Brain microvascular endothelial cell (primary cell): ENCODE results near the gene ARHGAP26.

Experiments
- DNase-seq: peaks from one replicate; pipeline ENCODE4 v3.0.0-alpha.2; 2020
- H3K27ac ChIP-seq: fragments of 250-450 bp; sonication (Bioruptor Pico); 2 replicates; pipeline ENCODE4 v1.5.1; 2020; ENCODE audit warnings: mild to moderate bottlenecking, moderate library complexity
- H3K27me3 ChIP-seq: fragments of 250-450 bp; sonication (Bioruptor Pico); replicated peaks from 2 replicates; pipeline ENCODE4 v1.5.1; 2020; ENCODE audit warnings: mild to moderate bottlenecking
- H3K36me3 ChIP-seq: fragments of 250-450 bp; sonication (Bioruptor Pico); replicated peaks from 2 replicates; pipeline ENCODE4 v1.5.1; 2020; ENCODE audit warnings: mild to moderate bottlenecking
- H3K4me3 ChIP-seq: 2 replicates; pipeline ENCODE4 v1.5.1; 2011; ENCODE audit warnings: low read depth, mild to moderate bottlenecking, control low read depth, low read length, moderate library complexity
- in situ Hi-C: cut with HindIII; loops from 2 replicates; pipeline ENCODE4 v1.10.0; 2017; ENCODE audit warnings: low sequenced_read_pairs, low pct_ligation_motif_present
- TF ChIP-seq, protein P1 (sequence below): IDR thresholded peaks from 2 replicates; pipeline ENCODE4 v1.5.1; 2011; ENCODE audit warnings: low read depth, mild to moderate bottlenecking, moderate library complexity, low read length, control low read depth, inconsistent platforms; ENCODE audit errors: missing control alignments

ARHGAP26 gene

DNA sequence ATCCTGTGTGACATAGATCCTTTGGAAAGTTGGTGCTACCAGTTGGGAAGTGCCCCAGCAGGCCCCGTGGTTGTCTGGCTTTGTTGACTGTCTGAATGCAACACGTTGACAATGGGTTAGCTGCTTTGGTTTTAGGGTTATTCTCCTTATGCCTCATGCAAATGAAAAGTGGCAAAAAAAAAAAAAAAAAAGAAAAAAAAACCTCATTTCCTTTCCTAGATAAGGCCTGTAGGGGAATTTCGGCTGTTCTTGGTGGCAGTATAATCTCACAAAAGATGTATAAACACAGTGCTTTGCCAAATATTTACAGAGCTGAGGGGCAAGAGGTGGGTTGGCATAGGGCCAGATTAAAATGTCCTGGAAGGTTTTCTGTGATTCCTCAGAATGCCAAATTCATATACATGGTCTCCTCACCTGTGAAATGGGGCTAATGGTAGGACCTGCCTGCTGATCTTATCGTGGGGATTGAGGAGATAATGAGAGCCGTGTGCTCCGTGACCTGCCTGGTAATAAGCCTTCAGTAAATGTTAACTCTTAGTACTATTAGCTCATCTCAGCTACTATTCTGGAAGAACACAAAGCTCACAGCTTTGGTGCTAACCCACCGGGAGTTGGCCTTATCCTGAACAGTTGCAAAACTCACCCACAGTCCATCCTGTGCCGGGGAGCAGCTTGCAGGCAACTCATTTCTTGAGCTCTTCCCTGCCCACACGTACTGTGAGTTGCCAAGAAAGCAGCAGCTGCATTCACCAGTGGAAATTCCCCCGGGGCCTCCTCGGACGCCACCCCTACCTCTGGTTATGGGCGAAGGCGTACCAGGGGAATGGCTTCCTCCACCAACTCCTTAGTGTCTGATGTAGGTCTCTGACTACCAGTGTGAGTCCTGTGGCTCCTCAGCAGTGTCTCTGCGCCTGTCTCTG lies 413.0 kb downstream of the ARHGAP26 start:
- H3K4me3 ChIP-seq = no peak overlapping the region
- H3K36me3 ChIP-seq = no peaks in the 10 kb centered on the region
- H3K27me3 ChIP-seq = no peaks in the 10 kb centered on the region
- DNase-seq = no peak
- in situ Hi-C loops = no loop called here
- TF ChIP-seq, protein P1, sequence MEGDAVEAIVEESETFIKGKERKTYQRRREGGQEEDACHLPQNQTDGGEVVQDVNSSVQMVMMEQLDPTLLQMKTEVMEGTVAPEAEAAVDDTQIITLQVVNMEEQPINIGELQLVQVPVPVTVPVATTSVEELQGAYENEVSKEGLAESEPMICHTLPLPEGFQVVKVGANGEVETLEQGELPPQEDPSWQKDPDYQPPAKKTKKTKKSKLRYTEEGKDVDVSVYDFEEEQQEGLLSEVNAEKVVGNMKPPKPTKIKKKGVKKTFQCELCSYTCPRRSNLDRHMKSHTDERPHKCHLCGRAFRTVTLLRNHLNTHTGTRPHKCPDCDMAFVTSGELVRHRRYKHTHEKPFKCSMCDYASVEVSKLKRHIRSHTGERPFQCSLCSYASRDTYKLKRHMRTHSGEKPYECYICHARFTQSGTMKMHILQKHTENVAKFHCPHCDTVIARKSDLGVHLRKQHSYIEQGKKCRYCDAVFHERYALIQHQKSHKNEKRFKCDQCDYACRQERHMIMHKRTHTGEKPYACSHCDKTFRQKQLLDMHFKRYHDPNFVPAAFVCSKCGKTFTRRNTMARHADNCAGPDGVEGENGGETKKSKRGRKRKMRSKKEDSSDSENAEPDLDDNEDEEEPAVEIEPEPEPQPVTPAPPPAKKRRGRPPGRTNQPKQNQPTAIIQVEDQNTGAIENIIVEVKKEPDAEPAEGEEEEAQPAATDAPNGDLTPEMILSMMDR = no peak
- no peak overlapping the region for H3K27ac ChIP-seq

GRCh38 chr5:143183989-143184388 lies 413.8 kb downstream of the ARHGAP26 start:
- no peaks in the 10 kb centered on the region for H3K27me3 ChIP-seq
- TF ChIP-seq, protein P1 = no peak
- H3K4me3 ChIP-seq = no peak overlapping the region
- no peak overlapping the region for H3K27ac ChIP-seq
- no peak for DNase-seq
- no peaks in the 10 kb centered on the region for H3K36me3 ChIP-seq
- in situ Hi-C loops = no loop called here

- no peak for DNase-seq
- TF ChIP-seq, protein P1 = no peak
- Histone ChIP-seq H3K36me3 (no peaks in the 10 kb centered on the region), H3K4me3 (no peak overlapping the region), H3K27me3 (no peaks in the 10 kb centered on the region), H3K27ac (no peak overlapping the region)
- in situ Hi-C loops = no loop called here
Observed at GRCh38 chr5:143186623-143187022, 416.4 kb downstream of the ARHGAP26 start.

GRCh38 chr5:143187495-143187894 lies 417.3 kb downstream of the ARHGAP26 start:
- H3K27me3 ChIP-seq = no peaks in the 10 kb centered on the region
- no peak for DNase-seq
- no peak overlapping the region for H3K4me3 ChIP-seq
- in situ Hi-C loops = no loop called here
- no peak overlapping the region for H3K27ac ChIP-seq
- TF ChIP-seq, protein P1 = no peak
- no peaks in the 10 kb centered on the region for H3K36me3 ChIP-seq

- no peaks in the 10 kb centered on the region for H3K36me3 ChIP-seq
- TF ChIP-seq, protein P1 = no peak
- DNase-seq = no peak
- H3K27me3 ChIP-seq = no peaks in the 10 kb centered on the region
- in situ Hi-C loops = no loop called here
- no peak overlapping the region for H3K27ac ChIP-seq
- H3K4me3 ChIP-seq = no peak overlapping the region
Observed at GRCh38 chr5:143188083-143188482, 417.9 kb downstream of the ARHGAP26 start.
